HG03432 (cell line): ENCODE data around the gene TANC1.

Experiments
- ATAC-seq: cut with Tn5 transposase; IDR thresholded peaks from one replicate; pipeline ENCODE4 v1.9.1; 2021; ENCODE audit warnings: mild to moderate bottlenecking, moderate library complexity; ENCODE audit not compliant: unreplicated experiment

Gene TANC1

GRCh38 chr2:159243529-159243928 lies 275.1 kb downstream of the TANC1 start:
- no peak for ATAC-seq

DNA sequence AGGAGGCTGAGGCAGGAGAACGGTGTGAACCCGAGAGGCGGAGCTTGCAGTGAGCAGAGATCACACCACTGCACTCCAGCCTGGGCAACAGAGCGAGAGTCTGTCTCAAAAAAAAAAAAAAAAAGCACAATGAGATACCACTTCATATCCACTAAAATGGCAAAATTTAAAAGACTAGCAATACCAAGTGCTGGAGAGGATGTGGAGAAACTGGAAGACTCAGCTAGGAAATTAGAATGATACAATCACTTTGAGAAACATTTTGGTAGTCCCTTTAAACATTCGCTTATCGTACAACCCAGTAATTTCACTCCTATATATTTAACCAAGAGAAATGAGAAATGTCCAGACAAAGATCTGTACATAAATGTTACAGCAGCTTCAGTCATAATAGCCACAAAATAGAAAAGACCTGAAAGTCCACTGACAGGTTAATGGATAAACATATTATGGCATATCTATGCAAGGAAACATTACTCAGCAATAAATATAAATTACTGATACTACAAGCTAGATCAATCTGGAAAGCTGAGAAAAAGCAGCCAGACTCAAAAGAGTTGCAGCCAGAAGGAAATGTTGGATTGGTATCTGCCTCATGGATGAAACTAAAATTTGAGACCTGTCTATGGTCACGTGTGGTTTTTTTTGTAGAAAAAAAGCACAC lies 278.0 kb downstream of the TANC1 start:
- ATAC-seq, result no peak

DNA sequence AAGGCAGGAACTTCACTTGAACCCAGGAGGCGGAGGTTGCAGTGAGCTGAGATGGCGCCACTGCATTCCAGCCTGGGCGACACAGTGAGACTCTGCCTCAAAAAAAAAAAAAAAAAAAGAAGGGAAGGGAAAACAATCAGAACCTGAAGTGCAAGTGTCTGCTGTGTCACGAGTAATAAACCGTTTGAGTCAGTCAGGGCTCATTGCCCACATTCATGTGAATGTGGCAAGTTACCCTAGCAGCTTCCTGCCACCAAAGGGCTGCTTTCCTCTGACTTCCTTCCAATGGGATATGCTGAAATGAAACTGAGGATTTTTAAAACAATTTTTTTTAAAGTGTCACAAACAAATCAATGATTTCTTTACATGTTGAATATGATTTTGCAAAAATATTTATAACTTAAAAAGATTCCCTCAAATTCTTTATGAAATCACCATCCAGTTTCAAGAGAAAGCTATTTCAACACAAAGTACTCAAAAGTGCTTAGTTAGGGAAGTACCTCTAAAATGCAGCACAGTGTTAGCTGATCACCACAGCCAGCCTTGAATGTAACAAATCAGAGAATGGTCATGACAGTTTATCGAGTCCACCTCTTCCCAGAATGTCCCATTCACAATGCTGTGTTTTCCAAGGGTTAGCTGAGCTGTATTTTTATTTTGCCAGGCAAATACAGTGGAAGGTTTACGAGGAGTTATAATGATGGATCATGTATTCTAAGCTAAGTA lies 281.7 kb downstream of the TANC1 start:
- peak; percentile 74 for ATAC-seq

DNA sequence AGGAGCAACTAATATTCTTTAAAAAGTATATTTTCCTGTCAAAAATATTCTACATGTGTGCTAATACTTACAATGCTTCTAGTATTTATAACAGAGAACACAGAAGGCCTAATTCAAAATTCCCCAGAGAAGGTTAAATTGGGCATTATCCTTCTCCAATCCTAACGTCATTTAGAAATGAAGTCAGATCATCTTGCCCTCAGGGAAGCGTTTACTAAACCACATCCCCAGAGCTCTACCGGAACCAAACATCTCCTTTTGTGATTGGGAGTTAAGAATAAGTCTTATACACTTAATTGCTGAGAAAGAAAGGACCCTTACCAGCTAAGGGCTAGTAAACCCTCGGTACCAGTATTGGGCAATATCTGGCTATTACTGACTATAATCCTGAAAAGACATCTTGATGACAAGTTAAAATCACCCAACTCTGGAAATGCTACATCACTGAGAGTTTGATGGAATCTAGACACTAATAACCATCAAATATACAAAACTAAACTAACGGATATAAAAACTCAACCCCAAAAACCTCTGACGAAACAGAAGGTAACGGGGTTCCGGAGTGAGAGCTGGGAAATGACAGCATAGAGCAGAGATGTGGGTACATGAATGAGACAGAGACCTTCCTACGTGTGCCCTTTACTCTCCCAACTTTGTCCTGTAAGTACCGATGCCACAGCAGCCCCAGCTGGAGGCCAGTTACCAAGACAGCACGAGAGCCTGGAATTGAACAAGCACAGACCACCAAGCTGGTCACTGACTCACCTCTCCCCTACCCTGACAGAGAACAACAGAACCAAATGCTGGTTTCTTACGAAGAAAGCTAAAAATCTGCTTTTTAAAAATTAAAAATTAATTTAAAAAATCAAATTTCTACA lies 283.1 kb downstream of the TANC1 start:
- ATAC-seq, result no peak

DNA sequence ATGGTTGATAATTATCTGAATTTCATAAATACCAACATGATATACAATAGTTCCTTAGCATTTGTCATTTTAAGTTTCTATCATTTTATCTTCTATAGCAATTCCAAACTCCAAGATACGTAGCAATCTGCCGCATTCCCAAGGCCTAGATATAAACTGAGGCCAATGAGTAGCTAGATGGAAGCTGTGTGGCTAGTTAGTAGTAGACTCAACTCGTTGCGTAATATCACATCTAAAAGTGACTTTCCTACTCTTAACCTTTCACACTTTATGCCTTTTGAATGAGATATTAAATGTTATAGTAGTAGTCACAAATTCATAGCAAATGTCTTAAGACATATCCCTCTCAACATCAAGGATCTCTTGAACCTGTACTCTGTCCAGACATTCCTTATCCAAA lies 284.5 kb downstream of the TANC1 start:
- ATAC-seq, result no peak

DNA sequence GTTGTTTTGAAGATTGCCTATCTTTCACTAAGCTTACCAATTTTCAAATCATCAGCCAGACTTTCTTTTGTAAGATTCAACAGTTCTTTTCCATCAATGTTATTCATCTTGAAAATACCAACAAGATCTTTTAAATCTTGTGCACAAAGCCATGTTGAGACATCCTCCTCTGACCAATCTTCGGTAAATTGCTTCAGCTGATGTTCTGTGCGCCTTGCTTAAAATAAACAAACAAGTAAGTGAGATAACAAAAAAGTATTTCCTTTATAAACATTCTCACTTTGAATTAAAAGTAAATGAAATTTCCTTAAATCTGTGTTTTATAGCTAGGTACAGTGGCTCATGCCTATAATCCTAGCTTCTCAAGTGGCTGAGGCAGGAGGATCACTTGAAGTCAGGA lies 287.7 kb downstream of the TANC1 start:
- no peak for ATAC-seq

DNA sequence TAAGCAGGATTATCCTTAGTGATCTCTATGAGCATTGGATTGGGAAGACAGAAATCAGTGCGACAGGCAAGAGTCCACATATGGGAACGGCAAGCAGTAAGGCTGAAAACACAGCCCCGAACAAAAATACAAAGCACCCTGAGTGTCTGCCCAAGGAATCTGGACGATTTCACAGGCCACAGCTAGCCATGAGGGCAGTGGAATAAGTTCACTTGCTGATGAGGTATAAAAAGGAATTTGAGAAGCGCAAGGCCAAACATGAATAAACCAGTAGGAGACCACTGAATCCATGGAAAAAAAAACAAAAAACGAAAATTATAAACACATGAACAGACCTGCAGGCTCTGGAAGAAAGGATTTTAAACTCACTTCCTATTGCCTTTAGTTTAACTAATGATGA lies 293.8 kb downstream of the TANC1 start:
- ATAC-seq, result no peak

DNA sequence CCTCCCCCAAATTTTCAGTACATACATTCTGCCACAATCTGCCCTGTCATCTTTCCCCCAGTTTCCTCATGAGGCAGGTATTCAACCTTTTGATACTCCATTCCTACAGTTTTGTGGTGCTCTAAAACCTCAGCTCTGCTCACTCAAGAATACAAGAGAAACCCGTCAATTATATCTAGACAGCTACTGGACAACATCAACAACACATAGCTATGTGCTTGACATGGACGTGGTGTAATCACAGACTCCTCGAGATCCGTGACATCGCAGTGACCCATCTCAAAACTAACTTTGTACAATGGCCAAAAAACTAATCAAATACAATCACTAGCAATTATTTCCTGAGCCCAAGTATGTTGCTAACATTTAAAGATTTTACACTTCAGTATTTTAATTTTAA lies 294.5 kb downstream of the TANC1 start:
- ATAC-seq, result no peak

DNA sequence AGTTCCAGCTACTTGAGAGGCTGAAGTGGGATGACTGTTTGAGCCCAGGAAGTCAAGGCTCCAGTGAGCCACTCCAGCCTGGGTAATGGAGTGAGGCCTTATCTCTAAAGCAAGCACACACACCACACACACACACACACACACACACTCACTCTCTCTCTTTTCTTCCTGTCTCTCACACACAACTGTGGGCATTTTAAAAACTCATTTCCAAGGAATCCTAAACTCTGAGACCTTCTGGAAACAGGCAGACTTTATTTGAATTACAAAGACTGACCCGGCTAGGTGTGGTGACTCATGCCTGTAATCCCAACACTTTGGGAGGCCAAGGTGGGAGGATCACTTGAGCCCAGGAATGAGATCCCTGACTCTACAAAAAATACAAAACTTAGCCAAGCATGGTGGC lies 296.7 kb downstream of the TANC1 start:
- no peak for ATAC-seq

GRCh38 chr2:159266554-159266953 lies 298.1 kb downstream of the TANC1 start:
- ATAC-seq, result no peak

DNA sequence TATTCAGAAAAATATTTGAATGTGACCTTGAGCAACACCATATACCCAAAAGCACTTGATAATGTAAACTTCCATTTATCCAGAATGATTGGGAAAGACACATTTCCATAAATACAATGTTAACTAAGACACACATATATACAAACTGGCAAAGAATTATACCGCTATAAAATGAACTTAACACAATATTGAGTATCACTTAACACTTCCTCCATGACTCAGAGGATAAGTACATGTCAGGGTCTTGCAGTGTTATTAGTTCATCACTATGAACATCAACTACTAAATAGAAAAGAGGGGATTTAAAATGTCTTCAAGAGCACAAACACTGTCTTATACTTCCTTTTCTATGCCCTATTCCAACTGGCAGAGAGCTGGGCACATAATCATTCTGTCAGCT lies 299.5 kb downstream of the TANC1 start:
- no peak for ATAC-seq

- ATAC-seq, result no peak
Measured at GRCh38 chr2:159270744-159271379, 302.4 kb downstream of the TANC1 start.

GRCh38 chr2:159272156-159272555 lies 303.7 kb downstream of the TANC1 start:
- no peak for ATAC-seq

- no peak for ATAC-seq
Measured at GRCh38 chr2:159275111-159275510, 306.7 kb downstream of the TANC1 start.

GRCh38 chr2:159279700-159280099 lies 311.3 kb downstream of the TANC1 start:
- no peak for ATAC-seq

GRCh38 chr2:159281002-159281401 lies 312.6 kb downstream of the TANC1 start:
- no peak for ATAC-seq
